Measurements from ENCODE around the gene LIPC. TPM values are rescaled to one million over a fixed set of nuclear protein-coding genes. Genes with fewer than 3 reads are reported as not detected.
A peak's percentile ranks its signal among the peaks of the same experiment; 100 is the strongest.

Gene LIPC
- total RNA-seq = 1 to 10 TPM in 1 of 2 donors, under 1 TPM in 1; 0.69 to 1.5 TPM

GRCh38 chr15:58431221-58432149, at the start of gene LIPC:
TSS of gene LIPC (plus strand) at chr15:58431991. CDS start at chr15:58432033, 42 bp downstream.
- Mint-ChIP-seq H3K4me1 (ENCODE audit: low read depth in 2 of 2) (no peaks in the 10 kb centered on the region), H3K27ac (peak within 1 kb of the TSS in 1 of 2 donors; percentile 38), H3K27me3 (no peaks in the 10 kb centered on the region), H3K9me3 (no peaks in the 10 kb centered on the region), H3K36me3 (no peaks in the 10 kb centered on the region), H3K4me3 (no peak within 1 kb of the TSS)
- no peak for ATAC-seq
- no peak for DNase-seq (ENCODE audit: low spot score)

DNA sequence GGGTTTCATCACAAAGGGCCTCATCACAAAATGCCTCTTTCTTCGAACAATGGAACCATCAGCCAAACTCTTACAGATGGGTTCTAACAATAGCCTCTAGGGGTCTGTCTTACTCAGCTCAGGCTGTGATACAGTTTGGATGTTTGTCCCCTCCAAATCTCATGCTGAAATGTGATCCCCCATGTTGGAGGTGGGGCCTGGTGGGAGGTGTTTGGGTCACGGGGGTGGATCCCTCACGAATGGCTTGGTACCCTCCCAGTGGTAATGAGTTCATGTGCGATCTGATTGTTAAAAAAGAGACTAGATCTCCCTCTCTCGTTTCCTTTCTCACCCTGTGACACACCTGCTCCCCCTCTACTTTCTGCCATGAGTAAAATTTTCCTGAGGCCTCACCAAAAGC, 47.9 kb upstream of the LIPC start:
- H3K4me1 Mint-ChIP-seq (ENCODE audit: low read depth in 2 of 2) = peaks cover 5% of the 10 kb centered on the region in 2 donors
- no peak overlapping the region for H3K4me3 Mint-ChIP-seq
- H3K27ac Mint-ChIP-seq = peak overlapping the region in 1 of 2 donors; percentile 14
- ATAC-seq = no peak
- H3K27me3 Mint-ChIP-seq = no peaks in the 10 kb centered on the region
- no peaks in the 10 kb centered on the region for H3K36me3 Mint-ChIP-seq
- DNase-seq (ENCODE audit: low spot score) = no peak
- no peaks in the 10 kb centered on the region for H3K9me3 Mint-ChIP-seq

- no peak for DNase-seq (ENCODE audit: low spot score)
- Mint-ChIP-seq H3K9me3 (no peaks in the 10 kb centered on the region), H3K27me3 (no peaks in the 10 kb centered on the region)
These were observed 47.1 kb upstream of the LIPC start for GRCh38 chr15:58384667-58385066.

DNA sequence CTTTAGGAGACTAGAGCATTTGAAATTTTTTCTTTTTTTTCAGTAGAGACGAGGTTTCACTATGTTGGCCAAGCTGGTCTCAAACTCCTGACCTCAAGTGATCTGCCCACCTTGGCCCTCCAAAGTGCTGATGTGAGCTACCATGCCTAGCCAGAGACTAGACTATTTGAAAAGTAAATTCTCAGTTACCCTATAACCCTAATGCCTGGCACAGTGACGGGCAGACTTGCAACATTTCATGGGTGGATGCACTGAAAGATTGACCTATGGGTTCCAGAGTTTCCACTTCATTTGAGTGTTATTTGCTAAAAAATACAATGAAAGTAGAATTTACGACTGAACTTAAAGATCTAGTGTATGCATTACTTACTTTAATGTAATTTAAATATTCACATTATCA, 45.7 kb upstream of the LIPC start:
- Mint-ChIP-seq H3K9me3 (no peaks in the 10 kb centered on the region), H3K27me3 (no peaks in the 10 kb centered on the region), H3K4me1 (ENCODE audit: low read depth in 2 of 2) (peaks cover 5% of the 10 kb centered on the region in 2 donors), H3K36me3 (no peaks in the 10 kb centered on the region), H3K27ac (no peak overlapping the region), H3K4me3 (no peak overlapping the region)
- ATAC-seq (no peak), DNase-seq (ENCODE audit: low spot score) (no peak)

More at GRCh38 chr15:58384667-58385066, 47.1 kb upstream of the LIPC start:
- no peak overlapping the region for H3K27ac Mint-ChIP-seq
- ATAC-seq = no peak
- H3K4me3 Mint-ChIP-seq = no peak overlapping the region
- no peaks in the 10 kb centered on the region for H3K36me3 Mint-ChIP-seq
- peaks cover 5% of the 10 kb centered on the region in 2 donors for H3K4me1 Mint-ChIP-seq (ENCODE audit: low read depth in 2 of 2)

DNA sequence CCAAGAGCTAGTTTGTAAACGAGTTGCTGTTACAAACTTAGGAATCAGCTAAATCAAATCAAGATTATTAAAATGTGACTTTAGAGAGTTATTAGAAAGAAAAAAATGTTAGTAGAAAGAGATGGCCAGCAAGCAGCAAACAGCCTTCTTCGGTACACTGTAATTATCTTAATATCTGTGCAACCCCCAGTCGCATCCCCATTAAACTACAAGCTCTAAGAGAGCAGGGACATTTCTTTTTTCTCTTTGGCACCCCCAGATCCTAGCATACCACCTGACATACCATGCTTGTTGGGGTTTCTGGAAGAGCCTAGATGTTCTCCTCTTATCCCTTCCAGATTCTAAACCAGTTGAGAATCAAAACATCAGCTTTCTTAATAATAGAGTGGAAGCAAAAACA, 45.1 kb upstream of the LIPC start:
- H3K27me3 Mint-ChIP-seq = no peaks in the 10 kb centered on the region
- ATAC-seq (no peak), DNase-seq (ENCODE audit: low spot score) (no peak)
- no peak overlapping the region for H3K4me3 Mint-ChIP-seq
- H3K36me3 Mint-ChIP-seq = no peaks in the 10 kb centered on the region
- H3K27ac Mint-ChIP-seq = no peak overlapping the region
- peaks cover 4 to 5% of the 10 kb centered on the region in 2 donors for H3K4me1 Mint-ChIP-seq (ENCODE audit: low read depth in 2 of 2)
- H3K9me3 Mint-ChIP-seq = no peaks in the 10 kb centered on the region

DNA sequence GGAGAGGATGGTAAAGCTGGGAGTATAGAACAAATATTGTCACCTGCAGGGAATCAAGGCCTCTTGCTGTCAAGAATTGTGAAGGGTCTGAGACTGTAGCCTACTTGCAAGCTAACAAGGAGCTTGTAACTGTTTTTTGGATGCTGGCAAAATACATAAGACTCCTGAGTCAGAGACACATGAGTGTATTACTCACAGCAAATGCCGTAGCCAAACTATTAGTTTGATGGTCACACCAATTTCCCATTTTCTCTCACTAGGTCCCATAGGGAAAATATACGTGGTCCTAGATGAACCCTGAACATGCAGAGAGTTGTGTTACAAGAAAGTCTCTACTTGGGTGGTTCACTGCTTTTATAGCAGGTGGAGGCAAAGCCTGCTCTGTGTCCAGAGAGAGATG, 44.7 kb upstream of the LIPC start:
- ATAC-seq (no peak), DNase-seq (ENCODE audit: low spot score) (no peak)
- Mint-ChIP-seq H3K27ac (no peak overlapping the region), H3K4me1 (ENCODE audit: low read depth in 2 of 2) (peaks cover 0 to 5% of the 10 kb centered on the region in 2 donors), H3K36me3 (no peaks in the 10 kb centered on the region), H3K4me3 (no peak overlapping the region), H3K9me3 (no peaks in the 10 kb centered on the region), H3K27me3 (no peaks in the 10 kb centered on the region)

GRCh38 chr15:58388211-58388610, 43.6 kb upstream of the LIPC start:
- Mint-ChIP-seq H3K27me3 (no peaks in the 10 kb centered on the region), H3K36me3 (no peaks in the 10 kb centered on the region), H3K9me3 (no peaks in the 10 kb centered on the region), H3K4me1 (ENCODE audit: low read depth in 2 of 2) (peaks cover 3 to 5% of the 10 kb centered on the region in 2 donors), H3K4me3 (no peak overlapping the region), H3K27ac (no peak overlapping the region)
- DNase-seq (ENCODE audit: low spot score) = no peak
- ATAC-seq = no peak

DNA sequence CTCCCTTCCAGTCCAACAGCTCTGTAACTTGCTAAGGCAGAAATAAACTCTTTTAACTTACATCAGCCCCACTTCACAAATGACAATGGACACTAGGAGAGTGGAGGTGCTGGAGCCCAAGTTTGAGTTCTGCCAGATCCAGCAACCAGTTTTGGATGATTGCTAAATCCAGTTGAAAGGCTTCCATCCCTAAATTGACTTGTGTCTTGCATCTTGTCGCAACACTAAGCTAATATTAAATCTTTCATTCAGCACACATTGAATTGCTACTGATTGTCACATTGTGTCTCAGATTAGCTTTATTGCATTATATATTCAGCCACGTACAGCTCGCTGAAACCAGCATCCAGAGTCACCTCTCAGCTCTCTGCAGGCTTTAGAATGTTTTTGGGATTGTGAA, 41.7 kb upstream of the LIPC start:
- no peaks in the 10 kb centered on the region for H3K27me3 Mint-ChIP-seq
- ATAC-seq (no peak), DNase-seq (ENCODE audit: low spot score) (no peak)
- H3K36me3 Mint-ChIP-seq = no peaks in the 10 kb centered on the region
- H3K4me3 Mint-ChIP-seq = no peak overlapping the region
- peaks cover 0 to 3% of the 10 kb centered on the region in 2 donors for H3K4me1 Mint-ChIP-seq (ENCODE audit: low read depth in 2 of 2)
- H3K9me3 Mint-ChIP-seq = no peaks in the 10 kb centered on the region
- no peak overlapping the region for H3K27ac Mint-ChIP-seq

- DNase-seq (ENCODE audit: low spot score) = no peak
- Mint-ChIP-seq H3K27me3 (no peaks in the 10 kb centered on the region), H3K9me3 (no peaks in the 10 kb centered on the region), H3K4me1 (ENCODE audit: low read depth in 2 of 2) (peaks cover 0 to 3% of the 10 kb centered on the region in 2 donors), H3K4me3 (no peak overlapping the region), H3K27ac (no peak overlapping the region), H3K36me3 (no peaks in the 10 kb centered on the region)
- no peak for ATAC-seq
These were observed 41.1 kb upstream of the LIPC start for GRCh38 chr15:58390655-58391054.

DNA sequence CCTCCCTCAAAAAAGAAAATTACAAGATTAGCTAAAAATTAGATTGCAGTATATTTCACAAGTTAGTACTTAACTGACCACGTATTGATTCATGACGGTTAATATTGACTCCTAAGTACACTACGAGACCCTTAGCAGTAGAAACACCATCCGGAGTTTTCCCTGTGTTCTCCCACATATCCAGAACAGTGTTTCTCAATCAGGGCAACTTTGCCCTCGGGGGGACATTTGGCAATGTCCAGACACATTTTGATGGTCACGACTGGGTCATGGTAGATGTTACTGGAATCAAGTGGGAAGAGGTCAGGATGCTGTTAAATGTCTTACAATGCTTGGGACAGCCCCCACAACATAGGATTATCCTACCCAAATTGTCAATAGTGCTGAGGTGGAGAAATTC, 40.7 kb upstream of the LIPC start:
- ATAC-seq (no peak), DNase-seq (ENCODE audit: low spot score) (no peak)
- Mint-ChIP-seq H3K27ac (peak overlapping the region in 1 of 2 donors; percentile 10), H3K4me3 (no peak overlapping the region), H3K36me3 (no peaks in the 10 kb centered on the region), H3K4me1 (ENCODE audit: low read depth in 2 of 2) (peaks cover 0 to 3% of the 10 kb centered on the region in 2 donors), H3K9me3 (no peaks in the 10 kb centered on the region), H3K27me3 (no peaks in the 10 kb centered on the region)

- Mint-ChIP-seq H3K4me3 (no peak overlapping the region), H3K27ac (no peak overlapping the region), H3K36me3 (no peaks in the 10 kb centered on the region), H3K9me3 (no peaks in the 10 kb centered on the region), H3K27me3 (no peaks in the 10 kb centered on the region), H3K4me1 (ENCODE audit: low read depth in 2 of 2) (peaks cover 0 to 3% of the 10 kb centered on the region in 2 donors)
- DNase-seq (ENCODE audit: low spot score) (no peak), ATAC-seq (no peak)
These were observed 39.6 kb upstream of the LIPC start for GRCh38 chr15:58392141-58392540.

DNA sequence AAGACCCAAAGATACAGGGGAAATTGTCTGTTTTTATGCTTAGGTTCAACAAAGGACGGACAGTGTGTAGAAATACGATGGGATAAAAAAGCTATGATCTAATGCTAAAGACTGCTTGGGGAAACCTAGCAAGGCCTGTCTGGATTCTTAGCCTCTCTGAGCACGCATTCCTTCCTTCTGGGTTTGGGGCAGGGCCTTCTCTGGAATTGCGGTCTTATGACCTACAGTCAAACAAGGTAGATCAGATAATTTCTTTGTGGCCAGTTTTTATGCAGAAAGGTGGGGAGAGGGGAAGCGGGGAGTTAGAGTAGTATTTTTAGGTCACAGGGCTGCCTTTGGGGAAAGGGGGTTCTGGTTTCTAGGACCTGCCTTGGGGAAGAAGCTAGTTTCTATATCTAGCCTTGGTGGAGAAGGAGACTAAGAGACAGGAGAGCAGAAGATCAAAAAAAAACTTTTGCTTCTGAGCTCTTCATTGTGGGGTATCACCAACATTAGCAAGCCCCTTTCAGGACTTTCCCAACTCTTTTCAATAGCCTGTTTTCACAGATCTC, 39.1 kb upstream of the LIPC start:
- H3K27ac Mint-ChIP-seq = no peak overlapping the region

GRCh38 chr15:58393241-58393662, 38.5 kb upstream of the LIPC start:
- Mint-ChIP-seq H3K9me3 (no peaks in the 10 kb centered on the region), H3K4me1 (ENCODE audit: low read depth in 2 of 2) (peaks cover 0 to 3% of the 10 kb centered on the region in 2 donors), H3K27me3 (no peaks in the 10 kb centered on the region), H3K36me3 (no peaks in the 10 kb centered on the region), H3K4me3 (no peak overlapping the region), H3K27ac (no peak overlapping the region)
- ATAC-seq (no peak), DNase-seq (ENCODE audit: low spot score) (no peak)

More for the DNA sequence above, 39.1 kb upstream of the LIPC start:
- Mint-ChIP-seq H3K27me3 (no peaks in the 10 kb centered on the region), H3K36me3 (no peaks in the 10 kb centered on the region), H3K9me3 (no peaks in the 10 kb centered on the region), H3K4me3 (no peak overlapping the region), H3K4me1 (ENCODE audit: low read depth in 2 of 2) (peaks cover 0 to 3% of the 10 kb centered on the region in 2 donors)
- DNase-seq (ENCODE audit: low spot score) (no peak), ATAC-seq (no peak)

GRCh38 chr15:58396181-58396580, 35.6 kb upstream of the LIPC start:
- H3K4me3 Mint-ChIP-seq = no peak overlapping the region
- DNase-seq (ENCODE audit: low spot score) (no peak), ATAC-seq (no peak)
- H3K9me3 Mint-ChIP-seq = no peaks in the 10 kb centered on the region
- H3K4me1 Mint-ChIP-seq (ENCODE audit: low read depth in 2 of 2) = peaks cover 0 to 3% of the 10 kb centered on the region in 2 donors
- H3K27me3 Mint-ChIP-seq = no peaks in the 10 kb centered on the region
- no peak overlapping the region for H3K27ac Mint-ChIP-seq
- no peaks in the 10 kb centered on the region for H3K36me3 Mint-ChIP-seq
